Fibroblast of pulmonary artery (primary cell): Measurements from ENCODE around the gene AQP5.
A peak's percentile ranks its signal among the peaks of the same experiment; 100 is the strongest.

Experiments
- DNase-seq: peaks from one replicate; pipeline ENCODE4 v3.0.0-alpha.2; 2010; ENCODE audit warnings: low read depth
- H3K4me3 ChIP-seq: replicated peaks from 2 replicates; pipeline ENCODE4 v1.5.1; 2011; ENCODE audit warnings: low read depth, mild to moderate bottlenecking, control low read depth, low read length, moderate library complexity
- CTCF ChIP-seq: IDR thresholded peaks from 2 replicates; pipeline ENCODE4 v1.5.1; 2011; ENCODE audit warnings: mild to moderate bottlenecking, control low read depth, low read length, inconsistent platforms; ENCODE audit errors: missing control alignments

Gene AQP5

GRCh38 chr12:49944718-49945117 is 17.0 kb upstream of the AQP5 start:
- no peak overlapping the region for H3K4me3 ChIP-seq
- TF ChIP-seq CTCF, result no peak
- DNase-seq, result no peak

- peak; percentile 80 for DNase-seq
- peak; percentile 93 for TF ChIP-seq CTCF
- H3K4me3 ChIP-seq, result peak overlapping the region; percentile 24
Observed at GRCh38 chr12:49945394-49946080, 16.1 kb upstream of the AQP5 start.

GRCh38 chr12:49946086-49946485 is 15.6 kb upstream of the AQP5 start:
- DNase-seq, result no peak
- no peak overlapping the region for H3K4me3 ChIP-seq

GRCh38 chr12:49946497-49946896 is 15.2 kb upstream of the AQP5 start:
- H3K4me3 ChIP-seq, result no peak overlapping the region
- no peak for DNase-seq
- no peak for TF ChIP-seq CTCF

More at GRCh38 chr12:49946086-49946485, 15.6 kb upstream of the AQP5 start:
- no peak for TF ChIP-seq CTCF

GRCh38 chr12:49947593-49948226 is 14.0 kb upstream of the AQP5 start:
- DNase-seq, result no peak
- no peak overlapping the region for H3K4me3 ChIP-seq
- no peak for TF ChIP-seq CTCF

- no peak for DNase-seq
- no peak for TF ChIP-seq CTCF
- H3K4me3 ChIP-seq, result no peak overlapping the region
Observed at GRCh38 chr12:49948866-49949845, 12.5 kb upstream of the AQP5 start.
